WTC11 (cell line): ENCODE data around the gene CYP11A1. TPM values are rescaled to one million over a fixed set of nuclear protein-coding genes. Genes with fewer than 3 reads are reported as not detected.

Experiments
- ATAC-seq: fragments of 200-7000 bp; cut with Tn5 transposase; 2 replicates; pipeline ENCODE4 v1.10.0; 2021; ENCODE audit warnings: mild to moderate bottlenecking, moderate library complexity
- CTCF ChIA-PET: fragments of 300-600 bp; sonication (Branson Sonifier 250); formaldehyde crosslinking; loops from one replicate; lab custom pipeline; 2021; ENCODE audit warnings: antibody characterized with exemption; lab: Charles Lee
- POLR2A ChIA-PET: fragments of 350-600 bp; sonication (Branson Sonifier 250); formaldehyde crosslinking; loops from one replicate; lab custom pipeline; 2021; ENCODE audit warnings: antibody characterized with exemption; lab: Charles Lee
- DNase-seq: peaks from one replicate; pipeline ENCODE4 v3.0.0; 2021; ENCODE audit warnings: low spot score
- H3K27ac Mint-ChIP-seq: 2 replicates; pipeline ENCODE4 v1.8.0; 2021; ENCODE audit warnings: mixed read lengths
- H3K27me3 Mint-ChIP-seq: 2 replicates; pipeline ENCODE4 v1.8.0; 2021; ENCODE audit warnings: low read depth, mild to moderate bottlenecking, moderate library complexity, mixed read lengths
- H3K36me3 Mint-ChIP-seq: 2 replicates; pipeline ENCODE4 v1.8.0; 2021; ENCODE audit warnings: mixed read lengths
- H3K4me1 Mint-ChIP-seq: 2 replicates; pipeline ENCODE4 v1.8.0; 2022; ENCODE audit warnings: mixed read lengths
- H3K4me3 Mint-ChIP-seq: 2 replicates; pipeline ENCODE4 v1.8.0; 2021; ENCODE audit warnings: mild to moderate bottlenecking, moderate library complexity, mixed read lengths
- H3K9me3 Mint-ChIP-seq: 2 replicates; pipeline ENCODE4 v1.8.0; 2021; ENCODE audit warnings: mixed read lengths
- AR ChIP-seq: fragments of 250-450 bp; sonication (Bioruptor Pico); IDR thresholded peaks from 2 replicates; pipeline ENCODE4 v1.9.0; 2021; ENCODE audit warnings: mild to moderate bottlenecking
- FOXP4 ChIP-seq: sonication (generic); formaldehyde crosslinking; IDR thresholded peaks from 2 replicates; pipeline ENCODE4 v1.8.0; 2022; ENCODE audit warnings: mild to moderate bottlenecking, missing genetic modification reagents
- GABPB1 ChIP-seq: sonication (generic); formaldehyde crosslinking; IDR thresholded peaks from 2 replicates; pipeline ENCODE4 v1.8.1; 2023; ENCODE audit warnings: mild to moderate bottlenecking, missing genetic modification reagents
- JAZF1 ChIP-seq: fragments of 250-450 bp; sonication (Bioruptor Pico); IDR thresholded peaks from 2 replicates; pipeline ENCODE4 v1.9.0; 2021; ENCODE audit warnings: moderate library complexity, mild to moderate bottlenecking, inconsistent platforms
- NFE2L1 ChIP-seq: sonication (generic); formaldehyde crosslinking; IDR thresholded peaks from 2 replicates; pipeline ENCODE4 v1.8.1; 2023; ENCODE audit warnings: missing genetic modification reagents
- NR2C2 ChIP-seq: sonication (generic); formaldehyde crosslinking; IDR thresholded peaks from 2 replicates; pipeline ENCODE4 v1.8.0; 2022; ENCODE audit warnings: mild to moderate bottlenecking, missing genetic modification reagents
- NR3C1 ChIP-seq: sonication (generic); formaldehyde crosslinking; conservative IDR thresholded peaks from 2 replicates; pipeline ENCODE4 v1.8.1; 2023; ENCODE audit warnings: low read depth, mild to moderate bottlenecking, missing genetic modification reagents
- PRDM15 ChIP-seq: sonication (generic); formaldehyde crosslinking; IDR thresholded peaks from 2 replicates; pipeline ENCODE4 v1.8.0; 2022; ENCODE audit warnings: missing genetic modification reagents
- SMAD3 ChIP-seq: sonication (generic); formaldehyde crosslinking; IDR thresholded peaks from 2 replicates; pipeline ENCODE4 v1.8.0; 2022; ENCODE audit warnings: missing genetic modification reagents, mild to moderate bottlenecking, borderline replicate concordance
- SMAD4 ChIP-seq: sonication (generic); formaldehyde crosslinking; IDR thresholded peaks from 2 replicates; pipeline ENCODE4 v1.8.0; 2022; ENCODE audit warnings: mild to moderate bottlenecking, missing genetic modification reagents
- SOX15 ChIP-seq: fragments of 250-450 bp; sonication (Bioruptor Pico); IDR thresholded peaks from 2 replicates; pipeline ENCODE4 v1.9.0; 2021; ENCODE audit warnings: mild to moderate bottlenecking
- SP1 ChIP-seq: sonication (generic); formaldehyde crosslinking; conservative IDR thresholded peaks from 2 replicates; pipeline ENCODE4 v1.8.1; 2022; ENCODE audit warnings: missing genetic modification reagents
- TCF7 ChIP-seq: sonication (generic); formaldehyde crosslinking; IDR thresholded peaks from 2 replicates; pipeline ENCODE4 v1.8.0; 2022; ENCODE audit warnings: mild to moderate bottlenecking, low read depth, missing genetic modification reagents, moderate library complexity
- TEAD4 ChIP-seq: sonication (generic); formaldehyde crosslinking; IDR thresholded peaks from 2 replicates; pipeline ENCODE4 v1.8.0; 2022; ENCODE audit warnings: mild to moderate bottlenecking, missing genetic modification reagents
- ZMAT4 ChIP-seq: fragments of 250-450 bp; sonication (Bioruptor Pico); IDR thresholded peaks from 2 replicates; pipeline ENCODE4 v1.9.0; 2021; ENCODE audit warnings: mild to moderate bottlenecking
- ZNF219 ChIP-seq: sonication (generic); formaldehyde crosslinking; IDR thresholded peaks from 2 replicates; pipeline ENCODE4 v1.8.0; 2023; ENCODE audit warnings: missing genetic modification reagents, mild to moderate bottlenecking, borderline replicate concordance
- ZNF232 ChIP-seq: sonication (generic); formaldehyde crosslinking; IDR thresholded peaks from 2 replicates; pipeline ENCODE4 v1.8.0; 2022; ENCODE audit warnings: mild to moderate bottlenecking, missing genetic modification reagents
- ZNF263 ChIP-seq: sonication (generic); formaldehyde crosslinking; IDR thresholded peaks from 2 replicates; pipeline ENCODE4 v1.8.1; 2022; ENCODE audit warnings: low read depth, mild to moderate bottlenecking, moderate library complexity, missing genetic modification reagents
- ZNF317 ChIP-seq: sonication (generic); formaldehyde crosslinking; IDR thresholded peaks from 2 replicates; pipeline ENCODE4 v1.8.1; 2023; ENCODE audit warnings: low read depth, mild to moderate bottlenecking, moderate library complexity, missing genetic modification reagents, borderline replicate concordance
- total RNA-seq: library from RNA; stranded (reverse); gene quantifications from 3 replicates; pipeline ENCODE4 v1.2.3, GENCODE V29; 2021
- TF ChIP-seq, protein P1 (sequence below): sonication (generic); formaldehyde crosslinking; IDR thresholded peaks from 2 replicates; pipeline ENCODE4 v1.8.0; 2022; ENCODE audit warnings: mild to moderate bottlenecking, missing genetic modification reagents
- TF ChIP-seq, protein P2 (sequence below): sonication (generic); formaldehyde crosslinking; IDR thresholded peaks from 2 replicates; pipeline ENCODE4 v1.8.1; 2022; ENCODE audit warnings: low read depth, mild to moderate bottlenecking, moderate library complexity, missing genetic modification reagents, borderline replicate concordance
- TF ChIP-seq, protein P3 (sequence below): fragments of 200-600 bp; IDR thresholded peaks from 2 replicates; pipeline ENCODE4 v1.8.0; 2022; ENCODE audit warnings: antibody characterized with exemption

CYP11A1 gene
- total RNA-seq, 1 experiment from 2014 or later: 3.4 TPM

- POLR2A ChIA-PET: interaction anchor here (0.6 to 0.8 kb wide), 4 partner anchors 26 to 89 kb away, joined by 3 to 4 read pairs (median 3); no protein-coding TSS in a partner anchor
- peaks cover 59% of the 10 kb centered on the region for H3K27me3 Mint-ChIP-seq
- peaks cover 23% of the 10 kb centered on the region for H3K4me1 Mint-ChIP-seq
- H3K9me3 Mint-ChIP-seq: no peaks in the 10 kb centered on the region
- DNase-seq (peak; percentile 99), ATAC-seq (peak; percentile 88)
- peak overlapping the region; percentile 51 for H3K4me3 Mint-ChIP-seq
- no peaks in the 10 kb centered on the region for H3K36me3 Mint-ChIP-seq
- no peak overlapping the region for H3K27ac Mint-ChIP-seq
- CTCF ChIA-PET: interaction anchor here (0.9 to 2.2 kb wide), 10 partner anchors 17 to 587 kb away, joined by 3 to 17 read pairs (median 4); partner anchors contain the start of gene STRA6
- TF ChIP-seq, protein P1, sequence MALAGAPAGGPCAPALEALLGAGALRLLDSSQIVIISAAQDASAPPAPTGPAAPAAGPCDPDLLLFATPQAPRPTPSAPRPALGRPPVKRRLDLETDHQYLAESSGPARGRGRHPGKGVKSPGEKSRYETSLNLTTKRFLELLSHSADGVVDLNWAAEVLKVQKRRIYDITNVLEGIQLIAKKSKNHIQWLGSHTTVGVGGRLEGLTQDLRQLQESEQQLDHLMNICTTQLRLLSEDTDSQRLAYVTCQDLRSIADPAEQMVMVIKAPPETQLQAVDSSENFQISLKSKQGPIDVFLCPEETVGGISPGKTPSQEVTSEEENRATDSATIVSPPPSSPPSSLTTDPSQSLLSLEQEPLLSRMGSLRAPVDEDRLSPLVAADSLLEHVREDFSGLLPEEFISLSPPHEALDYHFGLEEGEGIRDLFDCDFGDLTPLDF (CRISPR knock-in tag): peak; percentile 95
- TF ChIP-seq PRDM15 (peak; percentile 75), ZMAT4 (CRISPR knock-in tag) (no peak), NR2C2 (CRISPR knock-in tag) (peak; percentile 74), FOXP4 (CRISPR knock-in tag) (peak; percentile 98), TCF7 (peak; percentile 92), ZNF317 (peak; percentile 72; the same call in 1 of the 2 replicates), ZNF232 (CRISPR knock-in tag) (peak; percentile 99), TEAD4 (CRISPR knock-in tag) (peak; percentile 91), AR (CRISPR knock-in tag) (no peak), SOX15 (CRISPR knock-in tag) (no peak), ZNF263 (CRISPR knock-in tag) (peak; percentile 83), NR3C1 (peak; percentile 97), SMAD4 (CRISPR knock-in tag) (peak; percentile 94; the same call in 1 of the 2 replicates), GABPB1 (CRISPR knock-in tag) (no peak; the same call in 1 of the 2 replicates), SMAD3 (CRISPR knock-in tag) (peak; percentile 99), NFE2L1 (peak; percentile 97), ZNF219 (peak; percentile 89; the same call in 1 of the 2 replicates), JAZF1 (no peak), SP1 (CRISPR knock-in tag) (peak; percentile 88)
- TF ChIP-seq, protein P2, sequence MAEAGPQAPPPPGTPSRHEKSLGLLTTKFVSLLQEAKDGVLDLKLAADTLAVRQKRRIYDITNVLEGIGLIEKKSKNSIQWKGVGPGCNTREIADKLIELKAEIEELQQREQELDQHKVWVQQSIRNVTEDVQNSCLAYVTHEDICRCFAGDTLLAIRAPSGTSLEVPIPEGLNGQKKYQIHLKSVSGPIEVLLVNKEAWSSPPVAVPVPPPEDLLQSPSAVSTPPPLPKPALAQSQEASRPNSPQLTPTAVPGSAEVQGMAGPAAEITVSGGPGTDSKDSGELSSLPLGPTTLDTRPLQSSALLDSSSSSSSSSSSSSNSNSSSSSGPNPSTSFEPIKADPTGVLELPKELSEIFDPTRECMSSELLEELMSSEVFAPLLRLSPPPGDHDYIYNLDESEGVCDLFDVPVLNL (CRISPR knock-in tag): peak; percentile 66; the same call in 1 of the 2 replicates
- TF ChIP-seq, protein P3, sequence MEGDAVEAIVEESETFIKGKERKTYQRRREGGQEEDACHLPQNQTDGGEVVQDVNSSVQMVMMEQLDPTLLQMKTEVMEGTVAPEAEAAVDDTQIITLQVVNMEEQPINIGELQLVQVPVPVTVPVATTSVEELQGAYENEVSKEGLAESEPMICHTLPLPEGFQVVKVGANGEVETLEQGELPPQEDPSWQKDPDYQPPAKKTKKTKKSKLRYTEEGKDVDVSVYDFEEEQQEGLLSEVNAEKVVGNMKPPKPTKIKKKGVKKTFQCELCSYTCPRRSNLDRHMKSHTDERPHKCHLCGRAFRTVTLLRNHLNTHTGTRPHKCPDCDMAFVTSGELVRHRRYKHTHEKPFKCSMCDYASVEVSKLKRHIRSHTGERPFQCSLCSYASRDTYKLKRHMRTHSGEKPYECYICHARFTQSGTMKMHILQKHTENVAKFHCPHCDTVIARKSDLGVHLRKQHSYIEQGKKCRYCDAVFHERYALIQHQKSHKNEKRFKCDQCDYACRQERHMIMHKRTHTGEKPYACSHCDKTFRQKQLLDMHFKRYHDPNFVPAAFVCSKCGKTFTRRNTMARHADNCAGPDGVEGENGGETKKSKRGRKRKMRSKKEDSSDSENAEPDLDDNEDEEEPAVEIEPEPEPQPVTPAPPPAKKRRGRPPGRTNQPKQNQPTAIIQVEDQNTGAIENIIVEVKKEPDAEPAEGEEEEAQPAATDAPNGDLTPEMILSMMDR: no peak
These were observed 76.1 kb downstream of the CYP11A1 start for GRCh38 chr15:74291101-74292071.
